ENCODE data around the gene RHCG.

The RHCG gene

GRCh38 chr15:89496155-89497098, at the start of gene RHCG:
RHCG (minus strand) TSS chr15:89496583; CDS start chr15:89496544, 39 bp downstream.
- DNase-seq (ENCODE audit: low read depth in 2 of 2, low spot score in 1 of 2), result no peak

- no peak for DNase-seq (ENCODE audit: low read depth in 2 of 2, low spot score in 1 of 2)
Observed at GRCh38 chr15:89543389-89543788, 47.0 kb upstream of the RHCG start.

- no peak for DNase-seq (ENCODE audit: low read depth in 2 of 2, low spot score in 1 of 2)
Observed at GRCh38 chr15:89542369-89542768, 46.0 kb upstream of the RHCG start.

GRCh38 chr15:89539027-89539426, 42.6 kb upstream of the RHCG start:
- no peak for DNase-seq (ENCODE audit: low read depth in 2 of 2, low spot score in 1 of 2)

- DNase-seq (ENCODE audit: low read depth in 2 of 2, low spot score in 1 of 2), result no peak
Observed at GRCh38 chr15:89533861-89534544, 37.6 kb upstream of the RHCG start.

GRCh38 chr15:89531796-89532537, 35.6 kb upstream of the RHCG start:
- DNase-seq (ENCODE audit: low read depth in 2 of 2, low spot score in 1 of 2), result no peak

GRCh38 chr15:89530976-89531375, 34.6 kb upstream of the RHCG start:
- DNase-seq (ENCODE audit: low read depth in 2 of 2, low spot score in 1 of 2), result no peak

- no peak for DNase-seq (ENCODE audit: low read depth in 2 of 2, low spot score in 1 of 2)
Observed at GRCh38 chr15:89528757-89529352, 32.5 kb upstream of the RHCG start.

- no peak for DNase-seq (ENCODE audit: low read depth in 2 of 2, low spot score in 1 of 2)
Observed at GRCh38 chr15:89526601-89527441, 30.4 kb upstream of the RHCG start.

- no peak for DNase-seq (ENCODE audit: low read depth in 2 of 2, low spot score in 1 of 2)
Observed at GRCh38 chr15:89526181-89526580, 29.8 kb upstream of the RHCG start.

GRCh38 chr15:89524184-89524583, 27.8 kb upstream of the RHCG start:
- DNase-seq (ENCODE audit: low read depth in 2 of 2, low spot score in 1 of 2), result no peak

- no peak for DNase-seq (ENCODE audit: low read depth in 2 of 2, low spot score in 1 of 2)
Observed at GRCh38 chr15:89523101-89523500, 26.7 kb upstream of the RHCG start.

GRCh38 chr15:89521605-89522004, 25.2 kb upstream of the RHCG start:
- DNase-seq (ENCODE audit: low read depth in 2 of 2, low spot score in 1 of 2), result no peak

- no peak for DNase-seq (ENCODE audit: low read depth in 2 of 2, low spot score in 1 of 2)
Observed at GRCh38 chr15:89515477-89515876, 19.1 kb upstream of the RHCG start.

GRCh38 chr15:89514596-89515406, 18.4 kb upstream of the RHCG start:
- DNase-seq (ENCODE audit: low read depth in 2 of 2, low spot score in 1 of 2), result no peak

- no peak for DNase-seq (ENCODE audit: low read depth in 2 of 2, low spot score in 1 of 2)
Observed at GRCh38 chr15:89514186-89514585, 17.8 kb upstream of the RHCG start.

- no peak for DNase-seq (ENCODE audit: low read depth in 2 of 2, low spot score in 1 of 2)
Observed at GRCh38 chr15:89513284-89513683, 16.9 kb upstream of the RHCG start.

GRCh38 chr15:89512631-89513030, 16.2 kb upstream of the RHCG start:
- DNase-seq (ENCODE audit: low read depth in 2 of 2, low spot score in 1 of 2), result no peak

- no peak for DNase-seq (ENCODE audit: low read depth in 2 of 2, low spot score in 1 of 2)
Observed at GRCh38 chr15:89506026-89506686, 9.8 kb upstream of the RHCG start.

Measured in stimulated activated CD8-positive, alpha-beta memory T cell treated with anti-CD3 and anti-CD28 coated beads, Interleukin-4, amount 100 ng/mL, for 1 hour (primary cell).